ENCODE data around the gene PPIF.

The PPIF gene

DNA sequence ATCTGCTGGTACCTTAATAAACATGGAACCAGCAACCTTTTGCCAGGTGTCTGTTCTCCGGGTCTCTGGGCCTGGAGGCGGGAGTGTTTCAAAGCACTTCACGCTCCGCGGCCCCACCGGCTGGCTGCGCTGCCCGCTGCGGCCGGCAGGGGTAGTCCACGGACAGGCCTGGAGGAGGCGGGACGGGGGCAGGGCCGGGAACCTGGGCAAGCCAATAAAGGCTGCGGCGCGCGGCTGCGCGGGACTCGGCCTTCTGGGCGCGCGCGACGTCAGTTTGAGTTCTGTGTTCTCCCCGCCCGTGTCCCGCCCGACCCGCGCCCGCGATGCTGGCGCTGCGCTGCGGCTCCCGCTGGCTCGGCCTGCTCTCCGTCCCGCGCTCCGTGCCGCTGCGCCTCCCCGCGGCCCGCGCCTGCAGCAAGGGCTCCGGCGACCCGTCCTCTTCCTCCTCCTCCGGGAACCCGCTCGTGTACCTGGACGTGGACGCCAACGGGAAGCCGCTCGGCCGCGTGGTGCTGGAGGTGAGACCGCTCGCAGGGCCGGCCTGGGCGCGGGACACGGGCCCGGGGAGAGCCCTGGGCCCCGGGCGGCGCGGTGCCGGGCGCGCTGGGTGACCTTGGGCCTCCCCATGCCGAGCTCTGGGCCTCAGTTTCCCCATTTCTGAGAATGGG, at the start of gene PPIF:
PPIF (plus strand) TSS at position 244 of the 668 bp plus-strand sequence; CDS start at position 324, 80 bp downstream.
- peak; percentile 93 for DNase-seq

GRCh38 chr10:79298403-79299244, 48.6 kb upstream of the PPIF start:
- DNase-seq = no peak

DNA sequence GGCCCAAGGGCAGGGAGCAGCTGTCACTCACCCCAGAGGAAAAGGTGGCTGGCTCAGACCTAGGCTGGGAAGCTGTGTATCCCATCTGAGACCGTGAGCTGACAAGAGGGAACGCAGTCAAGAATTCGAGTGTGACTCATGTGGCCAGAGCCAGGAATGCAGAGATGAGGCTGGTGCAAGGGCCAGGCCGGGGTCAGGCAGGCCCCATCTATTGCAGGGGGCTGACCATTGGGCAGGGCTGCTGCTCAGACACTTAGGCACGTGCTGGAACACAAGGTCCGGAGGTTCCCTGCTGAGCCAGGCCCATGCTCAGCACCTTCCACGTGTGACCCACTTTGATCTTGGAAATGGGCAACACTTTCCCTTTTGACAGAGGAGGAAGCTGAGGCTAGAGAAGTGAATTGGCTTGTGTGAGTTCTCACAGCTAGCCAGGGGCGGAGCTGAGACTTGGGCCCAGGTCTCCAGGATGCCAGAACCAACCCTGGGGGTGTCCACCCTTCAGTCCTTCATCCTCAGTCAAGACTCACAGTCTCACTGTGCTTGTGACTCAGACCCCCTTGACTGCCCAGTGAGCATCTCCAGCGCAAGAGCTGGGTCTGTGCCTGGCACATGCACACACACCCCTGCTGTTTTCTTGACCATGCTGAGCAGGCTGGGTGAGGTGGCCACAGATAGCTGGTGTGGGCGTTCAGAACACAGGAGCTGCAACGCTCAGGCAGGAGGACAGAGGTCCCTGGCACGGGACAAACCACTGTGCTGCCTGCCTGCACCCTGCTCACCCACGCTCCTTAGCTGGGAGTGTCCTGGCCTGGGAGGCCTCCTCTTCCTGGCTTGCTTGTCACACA, 47.6 kb upstream of the PPIF start:
- no peak for DNase-seq

DNA sequence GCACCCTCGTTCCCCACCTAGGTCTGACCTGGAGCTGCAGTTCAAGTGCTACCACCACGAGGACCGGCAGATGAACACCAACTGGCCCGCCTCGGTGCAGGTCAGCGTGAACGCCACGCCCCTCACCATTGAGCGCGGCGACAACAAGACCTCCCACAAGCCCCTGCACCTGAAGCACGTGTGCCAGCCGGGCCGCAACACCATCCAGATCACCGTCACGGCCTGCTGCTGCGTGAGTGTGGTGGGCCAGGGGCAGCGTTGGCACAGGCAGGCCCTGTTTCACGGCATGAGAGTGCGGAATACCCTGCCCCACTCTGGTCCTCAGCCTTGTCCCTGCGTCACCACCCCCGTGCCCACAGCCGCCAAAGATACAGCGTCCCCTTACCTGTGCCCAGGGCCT, 46.6 kb upstream of the PPIF start:
- no peak for DNase-seq

GRCh38 chr10:79301754-79302530, 45.3 kb upstream of the PPIF start:
- DNase-seq = no peak

- DNase-seq = no peak
Observed at GRCh38 chr10:79303631-79304478, 43.4 kb upstream of the PPIF start.

DNA sequence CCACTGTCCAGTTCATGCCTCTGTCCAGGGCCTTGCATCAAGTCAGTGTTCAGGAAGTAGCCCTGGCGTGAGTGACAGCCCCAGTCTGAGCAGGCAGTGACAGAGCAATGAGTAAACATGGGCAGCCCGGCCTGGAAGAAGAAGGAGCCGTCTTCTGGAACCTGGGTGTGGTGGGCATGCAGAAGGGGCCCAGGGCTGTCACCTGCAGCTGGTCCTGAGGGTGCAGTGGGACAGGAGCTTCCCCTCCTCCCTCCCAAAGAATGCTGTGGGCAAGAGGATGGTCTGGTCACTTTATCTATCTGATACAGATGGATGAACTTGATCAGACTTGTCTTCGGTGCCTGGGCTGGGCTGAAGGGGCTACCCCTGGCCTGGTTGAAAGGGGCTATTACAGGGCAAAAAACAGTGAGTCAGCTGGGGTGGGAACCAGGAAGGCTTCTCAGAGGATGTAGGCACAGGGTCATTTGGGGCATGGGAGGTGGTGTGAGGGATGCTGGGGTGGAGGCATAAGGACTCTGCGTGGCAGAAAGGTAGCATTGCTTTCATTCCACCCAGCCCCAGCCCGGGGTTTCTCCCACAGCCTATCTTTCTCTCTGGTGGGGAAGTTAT, 42.7 kb upstream of the PPIF start:
- no peak for DNase-seq

- no peak for DNase-seq
Observed at GRCh38 chr10:79305515-79305914, 41.8 kb upstream of the PPIF start.

- DNase-seq = no peak
Observed at GRCh38 chr10:79305988-79306387, 41.3 kb upstream of the PPIF start.

- no peak for DNase-seq
Observed at GRCh38 chr10:79306644-79307220, 40.5 kb upstream of the PPIF start.

DNA sequence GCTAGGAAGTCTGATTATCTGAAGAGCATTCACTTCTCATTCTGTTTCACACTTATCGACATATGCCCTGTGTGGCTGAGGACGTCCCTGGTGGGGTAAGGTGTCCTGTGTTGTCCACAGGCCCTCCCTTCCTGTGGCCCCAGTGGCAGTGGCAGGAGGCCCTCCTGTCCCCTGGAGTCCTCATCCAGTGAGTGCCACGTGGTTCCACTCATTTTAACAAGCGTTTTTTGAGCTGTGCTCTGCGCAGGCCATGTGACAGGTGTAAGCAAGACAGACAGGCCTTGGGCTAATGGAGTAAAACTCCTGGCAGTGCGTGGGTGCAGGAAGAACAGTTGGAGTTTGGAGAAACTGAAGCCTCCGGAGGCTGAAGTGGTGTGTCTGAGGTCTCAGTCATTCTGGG, 39.3 kb upstream of the PPIF start:
- DNase-seq = no peak

- no peak for DNase-seq
Observed at GRCh38 chr10:79308969-79309665, 38.2 kb upstream of the PPIF start.

- DNase-seq = no peak
Observed at GRCh38 chr10:79310200-79310865, 36.9 kb upstream of the PPIF start.

DNA sequence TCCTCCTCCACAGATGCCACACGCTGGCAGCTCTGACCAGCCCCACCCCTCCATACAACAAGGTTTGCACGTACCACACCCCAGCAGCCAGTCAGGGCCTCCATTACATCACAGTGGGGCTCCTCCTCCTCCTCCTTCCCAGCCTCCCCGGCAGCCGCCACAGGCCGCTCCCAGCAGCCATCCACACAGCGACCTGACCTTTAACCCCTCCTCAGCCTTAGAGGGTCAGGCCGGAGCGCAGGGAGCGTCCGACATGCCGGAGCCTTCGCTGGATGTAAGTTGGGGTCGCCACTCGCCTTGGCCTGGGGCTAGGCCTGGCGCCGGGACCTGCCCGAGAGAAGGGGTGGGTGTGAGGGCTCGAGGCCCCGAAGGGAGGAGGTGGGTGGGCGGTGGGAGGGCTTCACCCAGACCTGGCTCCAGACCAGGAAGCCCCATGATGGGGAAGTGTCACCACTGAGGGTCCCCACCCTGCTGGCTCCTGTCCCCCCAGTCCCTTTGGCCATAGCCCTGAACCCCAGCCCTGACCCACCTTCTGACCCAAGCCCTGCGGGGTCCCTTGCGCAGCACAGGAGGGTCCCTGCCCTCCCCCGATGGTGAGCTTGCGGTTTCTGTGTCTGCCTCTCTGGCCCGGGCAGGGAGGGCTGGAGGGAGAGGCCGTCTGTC, 36.2 kb upstream of the PPIF start:
- DNase-seq = no peak

- DNase-seq = no peak
Observed at GRCh38 chr10:79311581-79312407, 35.5 kb upstream of the PPIF start.

DNA sequence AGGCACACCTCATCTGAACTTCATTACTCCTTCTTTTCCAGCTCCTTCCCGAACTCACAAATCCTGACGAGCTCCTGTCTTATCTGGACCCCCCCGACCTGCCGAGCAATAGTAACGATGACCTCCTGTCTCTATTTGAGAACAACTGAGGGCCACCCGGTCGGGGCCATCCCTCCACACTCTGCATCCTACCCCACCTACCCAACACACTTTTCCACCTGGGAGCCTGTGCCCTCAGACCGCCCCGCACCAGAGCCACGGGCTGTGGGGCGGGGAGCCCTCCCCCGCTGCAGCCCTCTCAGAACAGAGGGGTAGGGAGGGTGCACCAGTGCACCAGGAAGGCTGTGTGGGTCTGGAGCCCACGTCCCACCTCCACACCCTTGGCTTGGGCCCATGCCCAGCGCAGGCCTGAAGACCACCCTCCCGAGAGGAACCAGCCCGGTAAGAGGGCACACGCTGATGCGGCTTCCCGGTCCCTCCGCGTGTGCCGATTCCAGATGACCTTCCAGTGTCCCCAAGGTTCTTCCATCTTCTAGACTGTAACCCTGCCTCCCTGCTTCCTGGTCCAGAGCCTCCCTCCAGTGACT, 34.6 kb upstream of the PPIF start:
- no peak for DNase-seq

GRCh38 chr10:79313320-79313719, 33.9 kb upstream of the PPIF start:
- DNase-seq = no peak

Data from CD4-positive, alpha-beta T cell treated with Interleukin-12 subunit alpha and Interleukin-12 subunit beta, for 1 hour (primary cell).